HG02623 (cell line): Measurements from ENCODE around the gene UBE2H.
"Not testable (repeated sequence)": the region's sequence is repeated elsewhere in the genome, so short reads cannot be mapped to it uniquely, and the experiment has no call there.

Experiments used
- ATAC-seq: cut with Tn5 transposase; IDR thresholded peaks from one replicate; pipeline ENCODE4 v1.9.1; 2021; ENCODE audit warnings: moderate library complexity; ENCODE audit not compliant: unreplicated experiment

UBE2H gene

DNA sequence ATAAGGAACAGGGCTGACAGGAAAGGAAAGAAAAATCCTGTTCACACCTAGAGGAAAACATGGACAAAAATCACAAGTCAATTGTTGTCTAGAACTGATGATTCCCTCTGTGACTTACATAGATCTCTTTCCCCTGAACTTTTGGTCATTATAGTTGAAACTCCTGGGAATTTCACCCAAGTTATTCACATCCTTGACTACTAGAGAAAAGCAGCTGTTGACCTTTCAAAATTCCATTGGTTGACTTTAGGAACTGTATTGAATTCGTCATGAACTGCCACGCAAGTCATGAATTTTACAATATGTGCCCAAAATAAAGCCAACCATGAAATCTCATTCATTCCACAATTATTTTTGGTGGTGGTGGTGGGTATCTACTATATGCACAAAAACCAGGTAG, 104.3 kb downstream of the UBE2H start:
- ATAC-seq = no peak

DNA sequence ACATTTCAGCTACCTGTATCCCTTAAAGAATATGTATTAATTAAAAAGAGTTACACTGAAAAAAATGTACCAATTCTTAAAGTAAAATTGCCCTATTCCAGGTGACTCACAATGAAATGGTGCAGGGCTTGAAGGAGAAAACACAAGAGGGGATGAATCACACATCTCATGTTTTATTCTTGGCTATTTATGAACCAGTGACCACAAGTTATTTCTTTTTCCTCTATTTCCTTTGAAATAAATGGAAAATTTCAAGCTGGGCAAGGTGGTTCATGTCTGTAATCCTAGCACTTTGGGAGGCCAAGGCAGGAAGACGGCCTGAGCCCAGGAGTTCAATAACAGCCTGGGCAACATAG, 106.8 kb downstream of the UBE2H start:
- no peak for ATAC-seq

DNA sequence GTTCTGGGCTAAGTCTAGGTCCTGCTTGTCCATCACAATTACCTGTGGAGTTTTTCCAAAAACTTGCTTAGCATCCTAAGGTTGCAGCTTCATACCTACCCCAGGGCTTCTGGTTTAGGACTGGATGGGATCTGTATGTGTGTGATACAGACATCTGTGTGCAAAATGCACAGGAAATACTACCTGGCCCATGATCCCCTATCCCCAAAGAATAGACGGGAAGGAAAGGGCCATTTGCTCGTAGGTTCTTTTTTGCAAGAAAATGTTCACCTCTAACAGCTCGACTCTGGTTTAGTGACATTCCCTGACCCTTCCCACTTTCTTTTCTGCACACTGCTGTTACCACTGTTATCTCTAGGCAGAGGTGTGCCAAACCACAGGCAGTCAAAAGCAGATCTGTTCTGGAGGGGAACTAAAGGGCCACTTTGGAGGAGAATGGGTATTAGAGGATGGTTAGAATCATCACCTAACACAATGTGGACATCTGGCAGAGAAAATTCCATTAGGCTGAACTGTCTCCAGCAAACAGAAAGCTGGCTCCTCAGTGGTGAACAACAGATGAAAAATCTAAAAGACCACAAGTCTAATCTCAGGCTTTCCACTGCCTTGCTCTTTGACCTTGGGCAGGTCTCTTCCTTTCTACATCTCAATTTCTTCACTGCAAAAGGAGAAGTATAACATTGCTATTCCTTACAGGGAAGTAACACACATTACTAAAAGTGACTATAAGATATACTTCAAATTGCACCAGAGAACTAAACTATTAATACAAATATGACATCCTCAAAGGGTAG, 107.4 kb downstream of the UBE2H start:
- no peak for ATAC-seq

DNA sequence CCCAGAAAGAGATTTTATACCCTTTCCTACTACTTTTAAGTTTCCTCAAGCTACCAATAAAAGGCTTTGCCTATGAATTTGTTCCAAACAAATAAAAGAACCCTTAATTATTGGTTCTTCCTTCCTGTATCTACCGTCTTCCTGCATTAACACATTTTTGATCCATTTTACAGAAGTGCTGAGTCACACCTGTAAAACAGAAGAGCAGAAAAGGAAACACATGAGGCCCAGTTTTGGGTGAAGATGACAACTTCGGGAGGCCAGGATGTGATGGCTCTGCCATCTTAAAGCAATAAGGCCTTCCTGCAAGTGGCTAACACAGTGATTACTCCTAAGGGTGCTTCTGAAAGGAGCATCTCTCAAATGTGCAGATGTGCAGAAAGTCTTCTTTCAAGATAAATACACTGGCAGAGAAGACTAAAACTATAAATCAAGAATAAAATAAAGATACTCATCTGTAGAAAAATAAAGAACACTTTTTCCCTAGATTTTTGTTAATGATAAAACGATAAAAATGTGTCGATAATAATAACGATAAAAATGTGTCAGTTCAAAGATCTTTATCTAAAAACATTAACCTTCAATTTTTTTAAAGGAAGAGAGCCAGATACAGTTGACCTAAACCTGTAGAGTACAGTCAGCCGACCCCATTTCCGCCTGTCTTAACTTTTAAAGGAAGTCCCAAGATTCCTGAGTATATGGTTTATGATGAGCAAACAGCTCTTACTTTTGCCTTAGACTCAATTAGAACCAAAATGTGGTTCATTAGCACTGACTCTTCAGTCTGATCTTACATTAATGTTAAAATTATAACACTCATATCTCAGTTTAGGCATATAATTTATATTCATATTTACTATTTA, 108.6 kb downstream of the UBE2H start:
- no peak for ATAC-seq

DNA sequence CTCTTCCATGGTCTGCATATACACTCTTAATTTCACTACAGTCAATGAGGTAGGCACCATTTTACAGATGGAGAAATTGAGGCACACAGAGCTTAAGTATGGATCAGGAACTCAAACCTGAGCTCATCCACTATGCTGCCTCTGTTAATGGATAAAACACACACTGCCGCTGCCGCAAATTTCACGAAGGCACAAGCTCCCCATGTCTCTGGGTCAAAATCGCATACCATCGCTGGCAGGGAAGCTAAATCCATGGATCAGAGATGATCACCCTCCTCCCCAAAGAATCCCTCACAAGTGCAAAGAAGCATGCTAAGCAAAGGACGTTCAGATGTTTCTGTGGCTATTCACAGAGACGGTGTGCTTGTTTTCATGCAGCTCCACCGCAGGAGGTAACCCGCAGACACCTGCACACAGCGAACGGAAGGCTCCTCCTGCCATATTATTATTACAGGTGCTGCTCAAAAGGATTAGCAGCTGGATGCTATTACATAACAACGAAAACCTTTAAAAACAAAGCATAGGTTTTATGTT, 109.3 kb downstream of the UBE2H start:
- no peak for ATAC-seq

DNA sequence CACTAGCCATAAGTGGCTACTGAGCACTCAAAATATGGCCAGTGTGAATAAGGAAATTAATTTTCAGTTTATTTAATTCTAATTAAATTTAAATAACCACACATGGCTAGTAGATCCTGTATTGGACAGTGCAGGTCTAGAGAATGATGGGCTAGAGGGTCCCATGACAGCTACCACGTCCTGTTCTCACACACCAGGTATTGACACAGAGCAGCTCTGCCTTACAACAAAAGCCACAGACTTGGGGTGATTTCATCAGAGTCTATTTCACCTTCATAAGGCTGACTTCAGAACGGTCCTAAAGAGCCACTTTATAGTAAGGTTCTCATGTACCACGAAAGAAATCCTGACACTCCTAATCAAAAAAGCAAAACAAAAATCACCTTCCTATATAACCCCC, 111.3 kb downstream of the UBE2H start:
- ATAC-seq = no peak

DNA sequence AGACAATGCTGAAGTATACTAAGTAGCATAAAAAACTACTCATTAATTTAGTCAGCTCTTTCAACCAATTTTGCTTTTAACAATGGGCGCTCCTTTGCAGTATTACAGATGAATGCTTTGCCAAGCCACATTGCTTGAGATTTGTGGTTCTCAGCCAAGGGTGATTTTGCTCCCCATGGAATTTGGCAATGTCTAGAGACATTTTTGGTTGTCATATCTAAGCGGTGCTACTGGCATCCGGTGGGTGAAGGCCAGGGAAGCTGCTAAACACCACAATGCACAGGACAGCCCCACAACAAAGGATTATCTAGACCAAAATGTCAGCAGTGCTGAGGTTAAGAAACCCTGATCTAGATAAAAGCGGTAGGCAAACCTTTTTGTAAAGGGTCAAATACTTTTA, 112.0 kb downstream of the UBE2H start:
- no peak for ATAC-seq

DNA sequence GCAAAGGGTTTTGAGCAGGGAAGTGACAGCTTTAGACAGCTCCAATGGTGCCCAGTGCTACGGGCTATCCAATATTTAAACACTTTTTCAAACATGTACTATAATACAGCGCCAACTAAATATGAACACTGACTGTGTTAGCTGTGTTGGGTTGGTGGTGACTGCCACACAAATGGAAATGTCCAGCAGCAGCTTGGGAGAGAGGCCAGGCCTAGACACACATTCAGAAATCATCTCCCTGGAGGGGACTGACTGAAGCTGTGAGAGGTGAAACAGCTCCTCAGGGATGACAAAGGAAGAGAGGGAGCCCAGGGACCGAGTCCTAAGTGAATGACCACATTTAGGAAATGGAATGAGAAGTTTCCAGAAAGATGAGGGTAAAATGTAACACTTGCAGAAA, 115.8 kb downstream of the UBE2H start:
- no peak for ATAC-seq

DNA sequence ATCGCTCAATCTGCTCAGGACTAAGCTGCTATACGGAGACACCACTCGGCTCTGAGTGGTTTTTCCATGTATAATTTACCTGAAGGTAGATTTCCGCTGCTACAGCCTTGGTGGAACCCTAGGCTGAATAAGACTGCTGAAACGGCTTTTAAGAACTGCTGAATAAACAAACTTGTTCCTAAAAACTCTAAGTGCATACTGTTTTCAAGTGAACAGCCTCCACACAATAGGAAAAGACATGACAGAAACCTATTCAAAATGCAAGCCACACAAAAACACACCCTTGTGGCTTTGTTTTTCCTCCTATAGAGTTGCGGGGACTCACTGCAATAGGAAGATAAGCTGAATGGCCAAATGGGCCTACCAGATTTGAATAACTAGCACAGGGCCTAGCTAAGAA, 117.2 kb downstream of the UBE2H start:
- ATAC-seq = no peak

DNA sequence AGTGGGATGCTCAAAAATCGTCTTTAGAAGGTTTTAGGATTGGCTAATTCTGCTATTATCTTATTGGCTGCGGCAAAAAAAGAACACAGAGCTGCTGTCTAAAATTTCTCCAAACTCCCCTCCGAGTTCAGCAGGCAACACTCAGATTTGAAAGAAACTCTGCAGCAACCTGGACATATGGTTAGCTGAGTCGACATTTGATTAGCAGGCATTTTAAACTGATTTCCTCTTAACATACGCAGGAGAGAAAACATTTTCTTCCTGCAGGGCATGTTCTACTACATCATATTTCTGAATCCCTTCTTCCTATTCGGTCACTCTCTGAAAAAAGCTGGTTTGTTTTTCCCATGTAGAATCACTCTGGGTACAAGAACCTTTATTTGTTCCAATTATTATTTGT, 119.4 kb downstream of the UBE2H start:
- not testable (repeated sequence) for ATAC-seq

DNA sequence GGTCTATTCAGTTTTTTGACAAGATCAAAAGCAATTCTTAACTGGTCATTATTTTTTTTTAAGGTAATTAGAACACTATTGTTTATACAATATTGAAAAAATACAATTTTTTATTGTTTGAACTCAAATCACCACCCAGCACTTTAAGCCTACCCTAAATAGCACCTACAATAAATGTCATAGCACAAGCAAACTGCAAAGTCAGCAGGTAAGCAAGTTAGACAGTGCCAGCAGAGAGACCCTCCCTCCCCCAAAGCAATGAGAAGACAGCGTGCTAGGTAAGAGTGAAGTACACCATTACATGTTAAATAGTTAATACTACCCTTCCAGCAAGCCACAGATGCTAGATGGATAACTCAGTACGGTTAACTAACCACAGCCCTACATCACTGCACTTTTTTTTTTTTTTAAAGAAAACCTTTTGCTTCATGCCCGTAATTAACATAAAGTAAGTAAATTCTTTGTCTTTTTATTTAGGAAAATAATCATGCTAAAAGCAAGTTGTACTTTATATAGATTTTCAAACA, 120.0 kb downstream of the UBE2H start:
- ATAC-seq = no peak

DNA sequence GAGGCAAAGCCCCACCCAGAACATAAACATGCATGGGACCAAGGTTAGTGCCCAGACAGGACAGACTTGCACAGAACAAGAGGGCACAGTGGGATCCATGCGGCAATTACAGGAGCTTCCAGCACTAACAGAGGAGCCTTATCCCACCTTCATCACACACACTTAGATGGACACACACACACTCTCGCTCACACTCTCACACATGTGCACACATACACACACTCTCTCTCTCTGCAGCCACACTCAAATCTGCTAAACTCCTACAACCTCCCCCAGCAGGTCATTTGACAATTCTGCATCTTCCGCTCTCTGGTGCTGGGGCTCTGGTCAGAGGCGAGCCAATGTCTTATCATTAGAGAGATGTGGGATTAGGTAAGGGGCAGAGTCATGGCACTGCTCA, 120.5 kb downstream of the UBE2H start:
- ATAC-seq = no peak

DNA sequence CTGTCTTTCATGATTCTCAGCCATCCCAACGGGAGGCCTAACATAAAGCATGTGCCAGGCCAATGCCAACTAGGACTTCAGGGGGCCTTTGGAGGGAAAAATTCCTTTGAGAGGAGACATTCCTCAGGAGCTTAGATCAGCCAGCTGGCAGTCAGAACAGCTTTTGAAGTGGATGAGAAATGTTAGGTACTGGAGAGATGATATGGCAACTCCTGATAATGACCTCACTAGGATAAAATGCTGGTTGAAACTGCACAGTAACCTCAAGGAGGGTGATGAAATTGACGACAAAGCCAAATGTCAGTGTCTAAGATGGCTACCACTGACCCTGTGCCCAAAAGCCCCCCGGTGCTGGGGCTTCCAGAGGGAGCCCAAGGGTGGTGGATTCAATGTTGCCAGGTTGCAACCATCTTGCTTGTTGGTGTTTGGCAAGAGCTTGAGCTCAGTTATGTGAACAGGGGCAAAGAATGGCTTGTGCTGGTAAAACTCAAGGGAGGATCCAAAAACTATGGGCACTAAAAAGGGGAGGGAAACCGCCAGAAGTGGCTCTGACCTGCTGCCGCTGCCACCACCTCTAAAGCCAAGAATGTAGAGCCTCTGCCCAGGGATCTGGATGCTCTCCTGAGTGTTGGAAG, 121.2 kb downstream of the UBE2H start:
- ATAC-seq = no peak

DNA sequence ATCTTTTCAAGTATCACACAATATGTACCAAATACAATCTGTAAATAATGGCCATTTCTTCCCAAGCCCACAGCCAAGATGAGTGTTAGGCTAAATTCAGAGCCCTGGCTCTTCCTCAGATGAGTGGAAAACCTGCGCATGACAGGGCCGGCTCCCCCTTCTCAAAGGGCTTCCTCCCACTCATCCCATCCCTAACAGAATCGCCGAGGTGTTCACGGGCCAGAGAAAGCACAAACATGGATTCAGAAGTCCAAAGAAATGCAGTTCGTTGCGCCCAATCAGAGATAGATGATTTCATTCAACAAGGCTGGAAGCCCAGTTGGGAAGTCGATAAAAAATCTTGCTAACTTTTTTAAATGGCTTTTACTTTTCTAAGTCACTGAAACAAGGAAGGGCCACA, 121.8 kb downstream of the UBE2H start:
- no peak for ATAC-seq

DNA sequence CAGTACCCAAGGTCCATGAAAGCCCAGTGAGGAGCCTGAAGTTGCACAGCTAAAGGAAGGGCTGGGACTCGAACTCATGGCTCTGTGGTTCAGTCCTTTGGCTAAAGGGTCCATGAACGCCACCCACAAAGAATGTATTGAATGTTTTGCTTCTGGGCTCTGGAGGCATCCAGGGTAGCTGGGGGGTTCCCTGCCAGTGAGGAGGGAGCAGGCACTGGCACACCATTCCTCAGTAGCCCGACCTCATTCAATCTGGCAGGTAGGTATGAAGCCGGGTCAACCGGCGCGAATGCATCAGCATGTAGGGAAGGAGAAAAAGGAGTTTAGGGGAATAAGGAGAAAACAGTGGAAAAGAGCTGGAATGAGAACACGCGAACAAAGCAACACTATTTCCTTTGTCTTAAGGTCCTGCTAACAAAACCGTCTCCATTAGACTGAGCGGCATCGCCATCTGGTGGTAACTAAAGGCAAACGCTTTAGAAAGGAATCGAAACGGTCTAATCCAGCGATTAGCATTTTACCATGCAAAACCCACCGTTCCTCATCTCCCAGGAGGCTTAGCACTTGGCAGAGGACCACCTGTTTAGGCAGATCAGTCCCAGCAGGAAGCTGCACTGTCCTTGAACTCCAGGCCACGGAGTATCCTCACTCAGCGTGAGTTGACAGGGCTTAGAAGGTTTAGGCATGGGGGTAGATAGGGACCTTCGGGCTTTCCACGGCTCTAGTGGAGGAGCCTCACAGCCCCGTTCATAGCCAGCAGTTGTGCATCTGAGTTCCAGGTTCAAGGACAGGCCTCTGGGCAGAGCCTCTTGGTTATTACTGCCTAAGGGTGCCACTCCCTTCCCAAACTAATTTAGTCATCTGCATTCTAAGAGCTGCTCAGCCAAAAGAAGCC, 122.8 kb downstream of the UBE2H start:
- ATAC-seq = no peak

DNA sequence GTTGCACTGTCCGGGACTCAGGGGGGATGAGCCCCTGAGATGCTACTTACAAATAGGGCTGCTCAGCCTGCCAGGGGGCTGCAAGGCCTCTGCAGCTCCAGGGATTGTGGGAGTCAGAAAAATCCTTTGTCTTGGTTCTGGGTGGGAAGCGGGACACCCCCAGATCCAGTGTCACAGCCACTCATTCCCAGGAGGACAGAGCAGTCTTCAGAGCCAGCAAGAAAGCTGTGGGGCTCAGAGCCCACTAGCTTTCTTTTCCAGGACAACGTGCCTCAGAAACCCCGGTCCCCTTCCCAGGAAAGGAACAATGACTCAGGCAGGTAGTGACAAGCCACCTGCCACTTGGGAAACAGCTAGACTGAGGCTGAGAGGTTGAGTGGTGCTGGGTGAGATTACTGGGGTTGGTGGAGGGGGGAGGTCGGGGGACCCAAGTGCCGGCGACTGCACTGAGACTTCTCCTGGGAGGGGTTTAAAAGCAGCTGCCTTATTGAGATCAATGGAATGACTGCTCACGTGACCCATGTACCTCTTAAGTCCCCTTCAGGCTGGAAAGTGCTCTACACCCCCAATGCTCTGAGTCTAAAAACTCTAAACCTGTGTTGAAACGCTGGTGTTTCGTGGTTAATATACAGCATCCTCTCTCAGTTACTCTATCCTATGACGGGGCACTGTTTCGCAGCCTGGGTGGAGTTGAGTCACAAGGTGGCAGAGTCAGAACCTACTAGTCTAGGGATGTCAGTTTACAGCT, 123.6 kb downstream of the UBE2H start:
- ATAC-seq = no peak

DNA sequence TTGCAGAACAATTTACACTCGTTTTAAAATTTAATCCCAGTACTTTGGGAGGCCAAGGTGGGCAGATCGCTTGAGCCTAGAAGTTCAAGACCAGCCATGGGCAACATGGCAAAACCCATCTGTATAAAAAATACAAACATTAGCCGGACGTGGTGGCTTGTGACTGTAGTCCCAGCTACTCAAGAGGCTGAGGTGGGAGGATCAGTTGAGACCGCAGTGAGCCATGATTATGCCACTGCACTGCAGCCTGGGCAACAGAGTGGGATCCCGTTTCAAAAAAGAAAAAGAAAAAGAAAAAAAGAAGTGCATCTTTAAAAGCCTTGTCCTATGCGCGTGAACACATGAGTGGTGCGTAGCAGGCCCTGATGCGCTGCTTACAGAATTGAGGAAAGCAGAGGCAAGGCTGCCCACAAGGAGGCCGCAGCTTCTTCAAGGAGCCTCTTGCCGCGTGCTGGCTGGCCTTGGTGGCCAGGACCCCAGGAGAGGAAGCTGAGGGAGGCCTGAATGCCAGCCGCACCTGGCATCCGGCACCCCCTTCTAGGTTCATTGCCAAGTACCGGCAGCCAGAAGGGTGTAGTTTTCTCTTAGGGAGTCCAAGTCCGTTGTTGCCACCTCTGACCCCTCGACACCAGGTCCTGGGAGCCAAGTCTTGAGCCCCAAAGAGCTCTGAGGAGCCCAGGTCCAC, 124.5 kb downstream of the UBE2H start:
- no peak for ATAC-seq

DNA sequence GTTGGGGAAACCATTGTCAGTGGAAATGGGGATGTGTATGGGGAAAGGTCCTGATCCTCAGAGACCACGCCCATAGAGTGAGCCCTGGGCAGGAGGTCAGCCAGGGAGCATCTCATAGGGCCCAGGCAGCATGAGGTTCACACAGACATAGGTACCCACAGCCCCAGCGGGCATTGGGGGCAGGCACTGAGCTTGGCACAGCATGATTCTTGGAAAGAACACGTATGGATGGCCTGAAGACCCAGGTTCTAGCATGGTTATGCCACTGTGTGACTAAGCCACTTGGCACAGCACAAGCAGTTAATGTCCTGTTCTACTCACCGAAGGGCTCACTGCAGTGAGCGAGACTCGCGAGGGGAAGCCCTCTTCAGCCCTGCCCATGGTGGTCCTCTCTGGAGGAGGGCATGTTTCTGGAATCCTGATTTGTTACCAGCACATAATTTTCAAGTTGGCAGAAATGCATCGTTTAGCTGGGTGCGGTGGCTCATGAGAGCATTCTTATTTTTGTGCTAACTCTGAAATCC, 125.2 kb downstream of the UBE2H start:
- ATAC-seq = no peak

DNA sequence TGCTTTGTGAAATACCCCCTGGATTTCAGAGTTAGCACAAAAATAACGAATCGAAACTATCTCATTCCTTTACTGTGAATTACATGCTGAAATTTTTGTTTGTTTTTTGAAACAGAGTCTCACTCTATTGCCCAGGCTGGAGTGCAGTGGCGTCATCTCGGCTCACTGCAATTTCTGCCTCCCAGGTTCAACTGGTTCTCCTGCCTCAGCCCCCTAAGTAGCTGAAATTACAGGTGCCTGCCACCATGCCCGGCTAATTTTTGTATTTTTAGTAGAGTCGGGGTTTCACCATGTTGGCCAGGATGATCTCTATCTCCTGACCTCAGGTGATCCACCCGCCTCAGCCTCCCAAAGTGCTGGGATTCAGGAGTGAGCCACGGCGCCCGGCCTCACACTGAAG, 125.9 kb downstream of the UBE2H start:
- not testable (repeated sequence) for ATAC-seq
